Astrocyte (in vitro differentiated cells and primary cell): Measurements from ENCODE around the gene DZANK1. TPM values are rescaled to one million over a fixed set of nuclear protein-coding genes. Genes with fewer than 3 reads are reported as not detected.

Experiments
- DNase-seq: peaks from one replicate; pipeline ENCODE4 v3.0.0-alpha.2; 2010; ENCODE audit warnings: low read depth
- FAIRE-seq: peaks from 2 replicates; lab custom pipeline; 2011; peaks lifted over from hg19 to GRCh38; lab: Jason Lieb, UNC
- H2AFZ ChIP-seq: 2 replicates; pipeline ENCODE4 v1.6.0; 2012; ENCODE audit warnings: low read depth, low read length, inconsistent platforms
- H3K27ac ChIP-seq: 2 replicates; pipeline ENCODE4 v1.5.1; 2011; ENCODE audit warnings: low read depth, low read length, inconsistent platforms
- H3K27me3 ChIP-seq: 2 replicates; pipeline ENCODE4 v1.6.0; 2011; ENCODE audit warnings: low read length, inconsistent platforms; ENCODE audit not compliant: insufficient read depth
- H3K36me3 ChIP-seq: 2 replicates; pipeline ENCODE4 v1.5.1; 2011; ENCODE audit warnings: low read length, inconsistent platforms; ENCODE audit not compliant: insufficient read depth
- H3K4me1 ChIP-seq: 2 replicates; pipeline ENCODE4 v1.5.1; 2011; ENCODE audit warnings: low read length, inconsistent platforms; ENCODE audit not compliant: insufficient read depth
- H3K4me2 ChIP-seq: 2 replicates; pipeline ENCODE4 v1.6.0; 2012; ENCODE audit warnings: low read length, inconsistent platforms
- H3K4me3 ChIP-seq: 2 replicates; pipeline ENCODE4 v1.5.1; 2011; ENCODE audit warnings: low read depth, mild to moderate bottlenecking, low read length, inconsistent platforms; ENCODE audit not compliant: insufficient read depth
- H3K79me2 ChIP-seq: 2 replicates; pipeline ENCODE4 v1.6.0; 2012; ENCODE audit warnings: mild to moderate bottlenecking, low read length, inconsistent platforms; ENCODE audit not compliant: insufficient read depth
- H3K9ac ChIP-seq: 2 replicates; pipeline ENCODE4 v1.6.0; 2012; ENCODE audit warnings: mild to moderate bottlenecking, low read length, inconsistent platforms
- H3K9me3 ChIP-seq: 2 replicates; pipeline ENCODE4 v1.5.1; 2012; ENCODE audit warnings: low read depth, mild to moderate bottlenecking, low read length, inconsistent platforms; ENCODE audit not compliant: insufficient read depth
- H4K20me1 ChIP-seq: 2 replicates; pipeline ENCODE4 v1.6.0; 2012; ENCODE audit warnings: low read length, inconsistent platforms; ENCODE audit not compliant: insufficient read depth
- H3K27ac Mint-ChIP-seq: one replicate; pipeline ENCODE4 v1.8.0; 2021; ENCODE audit warnings: mild to moderate bottlenecking, mixed read lengths; ENCODE audit not compliant: unreplicated experiment
- H3K27me3 Mint-ChIP-seq: one replicate; pipeline ENCODE4 v1.8.0; 2021; ENCODE audit warnings: low read depth, mixed read lengths; ENCODE audit not compliant: unreplicated experiment
- H3K36me3 Mint-ChIP-seq: one replicate; pipeline ENCODE4 v1.8.0; 2021; ENCODE audit warnings: low read depth, mixed read lengths; ENCODE audit not compliant: unreplicated experiment
- H3K4me1 Mint-ChIP-seq: one replicate; pipeline ENCODE4 v1.8.0; 2021; ENCODE audit warnings: low read depth, mixed read lengths; ENCODE audit not compliant: unreplicated experiment
- H3K4me3 Mint-ChIP-seq: one replicate; pipeline ENCODE4 v1.8.0; 2021; ENCODE audit warnings: mild to moderate bottlenecking, moderate library complexity, mixed read lengths; ENCODE audit not compliant: unreplicated experiment
- H3K9me3 Mint-ChIP-seq: one replicate; pipeline ENCODE4 v1.8.0; 2021; ENCODE audit warnings: mild to moderate bottlenecking, mixed read lengths; ENCODE audit not compliant: unreplicated experiment
- CTCF ChIP-seq: IDR thresholded peaks from 2 replicates; pipeline ENCODE4 v1.5.1; 2011; ENCODE audit warnings: low read depth, mild to moderate bottlenecking, inconsistent platforms, low read length, moderate library complexity; ENCODE audit not compliant: insufficient read depth
- EZH2 ChIP-seq: IDR thresholded peaks from 2 replicates; pipeline ENCODE4 v1.6.1; 2012; ENCODE audit warnings: mild to moderate bottlenecking, low read length, inconsistent platforms; ENCODE audit not compliant: insufficient read depth
- total RNA-seq: library from RNA; stranded (reverse); gene quantifications from 2 replicates; pipeline ENCODE4 v1.2.1, GENCODE V29; 2021

Gene DZANK1
- total RNA-seq, 1 donor from 2014 or later, result 3.0 TPM

- no peaks in the 10 kb centered on the region for H4K20me1 ChIP-seq
- H3K4me3 ChIP-seq, result no peak overlapping the region
- H3K4me1 ChIP-seq, result no peaks in the 10 kb centered on the region
- H3K36me3 Mint-ChIP-seq, result peaks cover 29% of the 10 kb centered on the region
- no peaks in the 10 kb centered on the region for H3K27me3 Mint-ChIP-seq
- no peaks in the 10 kb centered on the region for H3K36me3 ChIP-seq
- no peak overlapping the region for H3K4me3 Mint-ChIP-seq
- H3K27ac Mint-ChIP-seq, result no peak overlapping the region
- peaks cover 8% of the 10 kb centered on the region for H3K9me3 Mint-ChIP-seq
- H3K27ac ChIP-seq, result no peak overlapping the region
- H3K79me2 ChIP-seq, result no peaks in the 10 kb centered on the region
- DNase-seq (no peak), FAIRE-seq (no peak)
- H3K9me3 ChIP-seq, result no peaks in the 10 kb centered on the region
- no peaks in the 10 kb centered on the region for H3K27me3 ChIP-seq
- no peak overlapping the region for H2AFZ ChIP-seq
- no peaks in the 10 kb centered on the region for H3K4me1 Mint-ChIP-seq
- H3K4me2 ChIP-seq, result no peak overlapping the region
- no peak for TF ChIP-seq EZH2
- TF ChIP-seq CTCF, result no peak
- no peak overlapping the region for H3K9ac ChIP-seq
These were observed 61.0 kb downstream of the DZANK1 start for GRCh38 chr20:18405826-18406225.

- Histone ChIP-seq H3K9me3 (no peaks in the 10 kb centered on the region), H3K4me3 (no peak overlapping the region), H3K4me1 (no peaks in the 10 kb centered on the region), H2AFZ (no peak overlapping the region), H3K27me3 (no peaks in the 10 kb centered on the region), H3K79me2 (no peaks in the 10 kb centered on the region), H3K4me2 (no peak overlapping the region), H4K20me1 (no peaks in the 10 kb centered on the region), H3K27ac (no peak overlapping the region), H3K9ac (no peak overlapping the region), H3K36me3 (no peaks in the 10 kb centered on the region)
- Mint-ChIP-seq H3K4me3 (no peak overlapping the region), H3K27ac (no peak overlapping the region), H3K36me3 (peaks cover 29% of the 10 kb centered on the region), H3K4me1 (no peaks in the 10 kb centered on the region), H3K27me3 (no peaks in the 10 kb centered on the region), H3K9me3 (peaks cover 8% of the 10 kb centered on the region)
- TF ChIP-seq CTCF (no peak), EZH2 (no peak)
- DNase-seq, result peak; percentile 12
- no peak for FAIRE-seq
These were observed 62.7 kb downstream of the DZANK1 start for GRCh38 chr20:18404172-18404571.

GRCh38 chr20:18403269-18403668 lies 63.6 kb downstream of the DZANK1 start:
- H3K4me3 ChIP-seq, result no peak overlapping the region
- Mint-ChIP-seq H3K27ac (no peak overlapping the region), H3K36me3 (peaks cover 29% of the 10 kb centered on the region), H3K27me3 (no peaks in the 10 kb centered on the region), H3K4me1 (no peaks in the 10 kb centered on the region), H3K4me3 (no peak overlapping the region), H3K9me3 (peaks cover 8% of the 10 kb centered on the region)
- H3K4me2 ChIP-seq, result no peak overlapping the region
- no peak overlapping the region for H3K9ac ChIP-seq
- no peaks in the 10 kb centered on the region for H3K27me3 ChIP-seq
- no peaks in the 10 kb centered on the region for H3K4me1 ChIP-seq
- H4K20me1 ChIP-seq, result no peaks in the 10 kb centered on the region
- no peak overlapping the region for H2AFZ ChIP-seq
- no peak for TF ChIP-seq CTCF
- no peak for TF ChIP-seq EZH2
- DNase-seq (no peak), FAIRE-seq (no peak)
- H3K9me3 ChIP-seq, result no peaks in the 10 kb centered on the region
- no peaks in the 10 kb centered on the region for H3K79me2 ChIP-seq
- no peak overlapping the region for H3K27ac ChIP-seq
- H3K36me3 ChIP-seq, result no peaks in the 10 kb centered on the region
